Esophagus (tissue), 2 donors: ENCODE results near the gene RFX7. TPM values are rescaled to one million over a fixed set of nuclear protein-coding genes. Genes with fewer than 3 reads are reported as not detected.
A peak's percentile ranks its signal among the peaks of the same experiment; 100 is the strongest.
"Not testable (repeated sequence)": the region's sequence is repeated elsewhere in the genome, so short reads cannot be mapped to it uniquely, and the experiment has no call there.

Source experiments
- H3K27ac ChIP-seq, 2 donors: one replicate each; pipeline ENCODE4 v1.5.1; 2013; ENCODE audit warnings: low read depth in 2 of 2, mild to moderate bottlenecking in 2 of 2, inconsistent platforms in 1 of 2, low read length in 1 of 2, moderate library complexity in 1 of 2
- H3K27me3 ChIP-seq, 2 donors: one replicate each; pipeline ENCODE4 v1.6.1; 2013; ENCODE audit warnings: low read length in 2 of 2, control low read depth in 1 of 2, mild to moderate bottlenecking in 1 of 2; ENCODE audit not compliant: insufficient read depth in 2 of 2, control insufficient read depth in 1 of 2
- H3K36me3 ChIP-seq, 2 donors: one replicate each; pipeline ENCODE4 v1.6.1; 2013; ENCODE audit warnings: low read length in 1 of 2; ENCODE audit not compliant: control insufficient read depth in 2 of 2, insufficient read depth in 2 of 2
- H3K4me1 ChIP-seq, 2 donors: one replicate each; pipeline ENCODE4 v1.6.1; 2013; ENCODE audit warnings: low read length in 1 of 2; ENCODE audit not compliant: control insufficient read depth in 2 of 2, insufficient read depth in 2 of 2
- H3K4me3 ChIP-seq, 2 donors: one replicate each; pipeline ENCODE4 v1.5.1; 2013; ENCODE audit warnings: low read length in 2 of 2, mild to moderate bottlenecking in 2 of 2, low read depth in 1 of 2, moderate library complexity in 1 of 2
- H3K9me3 ChIP-seq, 2 donors: one replicate each; pipeline ENCODE4 v1.6.1; 2013; ENCODE audit warnings: mild to moderate bottlenecking in 2 of 2, low read depth in 1 of 2, low read length in 1 of 2, moderate library complexity in 1 of 2; ENCODE audit not compliant: control insufficient read depth in 2 of 2, insufficient read depth in 1 of 2
- WGBS, 2 donors: extraction: QIAGEN DNeasy Blood & Tissue Kit; methylation state at CpG; one replicate each; pipeline ENCODE4 v1.1.7; 2013; 5-methylcytosine and 5-hydroxymethylcytosine counted together
- polyA plus RNA-seq, 2 donors: library from polyadenylated mRNA; stranded (reverse); fragments of 200-250 nt; gene quantifications; one replicate each; pipeline ENCODE4 v1.2.3, GENCODE V29; 2013
- donor health status: healthy with polysubstance abuse.
- donor health status: Bipolar disorder and iron deficiency.

The RFX7 gene
- polyA plus RNA-seq, 2 donors, result 1.9 TPM

DNA sequence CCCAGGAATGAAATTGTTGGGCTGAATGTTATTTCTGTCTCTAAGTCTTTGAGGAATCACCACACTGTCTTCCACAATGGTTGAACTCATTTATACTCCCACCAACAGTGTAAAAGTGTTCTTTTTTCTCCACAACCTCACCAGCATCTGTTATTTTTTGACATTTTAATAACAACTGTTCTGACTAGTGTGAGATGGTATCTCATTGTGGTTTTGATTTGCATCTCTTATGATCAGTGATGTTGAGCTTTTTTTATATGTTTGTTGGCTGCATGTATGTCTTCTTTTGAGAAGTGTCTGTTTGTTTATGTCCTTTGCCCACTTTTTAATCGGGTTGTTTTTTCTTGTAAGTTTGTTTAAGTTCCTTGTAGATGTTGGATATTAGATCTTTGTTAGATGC lies 13.6 kb upstream of the RFX7 start:
- H3K9me3 ChIP-seq, H3K4me3 ChIP-seq, H3K27ac ChIP-seq, H3K4me1 ChIP-seq, H3K27me3 ChIP-seq, H3K36me3 ChIP-seq: not testable (repeated sequence)
- WGBS, 2 donors, result 82 to 90% methylated on average over 1 of the region's 1 CpG

DNA sequence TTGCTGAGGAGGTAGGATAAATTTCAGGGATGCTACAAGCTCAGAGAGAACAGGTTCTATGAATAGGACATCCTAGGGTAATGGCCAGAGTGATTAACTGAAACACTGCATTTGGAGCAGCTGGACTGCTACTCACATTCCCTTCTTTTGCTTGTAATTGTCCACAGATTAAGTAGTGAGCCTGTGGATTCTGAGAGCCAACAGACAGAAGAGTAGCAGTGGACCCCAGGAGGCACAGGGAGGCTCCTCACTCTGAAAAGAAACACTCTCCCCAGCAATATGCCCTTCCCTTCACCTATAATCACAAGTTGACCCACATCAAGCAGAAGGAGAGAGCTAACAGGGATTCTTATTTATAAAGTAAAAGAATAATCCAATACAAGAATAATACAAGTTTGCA lies 10.6 kb upstream of the RFX7 start:
- H3K4me1 ChIP-seq, result no peaks in the 10 kb centered on the region
- no peak overlapping the region for H3K27ac ChIP-seq
- no peaks in the 10 kb centered on the region for H3K9me3 ChIP-seq
- no peak overlapping the region for H3K4me3 ChIP-seq
- H3K27me3 ChIP-seq, result no peaks in the 10 kb centered on the region
- H3K36me3 ChIP-seq, result no peaks in the 10 kb centered on the region

DNA sequence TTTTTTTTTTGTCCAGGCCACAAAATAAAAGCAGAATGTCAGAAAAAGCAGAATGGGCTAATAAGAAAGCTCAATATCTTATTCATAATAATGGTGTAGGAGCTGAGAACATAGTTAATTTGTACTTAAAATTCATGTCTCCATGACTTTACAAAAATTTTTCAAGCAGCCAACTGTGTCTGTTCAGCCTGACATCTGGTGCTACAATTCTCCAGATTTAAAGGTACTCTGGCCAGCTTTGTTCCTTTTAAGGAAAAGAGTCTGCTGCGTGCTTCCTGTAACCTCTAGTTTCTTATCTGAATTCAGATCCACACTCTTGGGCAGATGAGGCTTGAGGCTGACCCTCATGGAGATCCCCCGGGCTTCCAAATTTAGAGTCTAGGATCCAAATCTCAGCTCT lies 8.7 kb upstream of the RFX7 start:
- Histone ChIP-seq H3K36me3 (no peaks in the 10 kb centered on the region), H3K27ac (no peak overlapping the region), H3K4me3 (no peak overlapping the region), H3K4me1 (no peaks in the 10 kb centered on the region), H3K9me3 (no peaks in the 10 kb centered on the region), H3K27me3 (no peaks in the 10 kb centered on the region)
- WGBS, 2 donors, result 58 to 68% methylated on average over 2 of the region's 2 CpGs

DNA sequence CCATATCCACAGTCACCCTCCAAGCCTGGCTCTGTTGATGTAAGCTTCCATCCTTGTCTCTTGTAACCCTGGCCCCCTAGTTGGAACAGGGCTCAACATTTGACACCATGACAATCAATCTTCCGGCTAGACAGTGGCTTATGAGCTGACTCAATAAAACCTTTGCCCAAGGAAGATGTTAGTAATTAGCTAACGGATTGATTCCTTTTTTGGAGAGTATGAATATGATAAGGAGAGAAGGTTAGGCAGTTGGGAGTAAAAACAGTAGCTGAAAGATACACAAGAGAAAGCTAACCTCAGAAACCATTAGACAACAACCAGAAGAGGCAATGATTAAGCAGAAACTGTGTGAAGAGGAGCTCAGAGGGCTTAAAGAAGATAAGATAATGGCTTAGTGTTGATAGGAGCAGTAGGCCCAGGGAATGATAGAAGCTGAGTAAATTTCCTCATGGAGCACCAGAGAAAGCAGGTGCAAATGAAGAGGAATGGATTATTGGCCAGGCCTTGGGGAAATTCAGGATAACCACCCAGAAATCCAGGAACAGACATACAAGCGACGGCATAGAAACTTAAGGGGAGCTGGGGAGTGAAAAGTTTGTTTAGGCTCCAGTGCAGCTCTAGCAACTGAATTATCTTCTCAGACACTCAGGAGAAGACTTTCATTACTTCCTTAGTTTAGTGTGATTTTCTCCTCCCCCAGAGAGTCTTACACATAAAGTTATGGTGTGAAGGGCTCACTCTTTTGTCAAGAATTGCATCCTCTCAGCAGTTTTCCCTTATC lies 7.8 kb upstream of the RFX7 start:
- Histone ChIP-seq H3K4me1 (no peaks in the 10 kb centered on the region), H3K27me3 (no peaks in the 10 kb centered on the region), H3K27ac (no peak overlapping the region), H3K9me3 (no peaks in the 10 kb centered on the region), H3K36me3 (no peaks in the 10 kb centered on the region), H3K4me3 (no peak overlapping the region)
- 93 to 94% methylated on average over 4 of the region's 4 CpGs for WGBS, 2 donors

DNA sequence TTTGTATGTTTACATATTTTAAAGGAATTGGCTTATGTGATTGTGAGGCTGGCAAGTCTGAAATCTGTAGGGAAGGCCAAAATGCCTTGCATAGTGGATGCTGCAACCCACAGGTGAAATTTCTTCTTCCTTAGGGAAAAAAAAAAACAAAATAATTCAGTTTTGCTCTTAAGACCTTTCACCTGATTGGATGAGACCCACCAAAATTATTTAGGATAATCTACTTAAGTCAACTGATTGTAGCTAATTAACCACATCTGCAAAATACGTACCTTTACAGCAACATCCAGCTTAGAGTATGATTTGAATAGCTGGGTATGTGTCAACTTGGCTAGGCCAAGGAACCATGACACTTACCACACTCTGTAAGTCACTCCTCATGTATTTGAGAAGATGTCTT lies 6.9 kb upstream of the RFX7 start:
- H3K4me3 ChIP-seq, result no peak overlapping the region
- H3K36me3 ChIP-seq, result no peaks in the 10 kb centered on the region
- no peaks in the 10 kb centered on the region for H3K9me3 ChIP-seq
- no peak overlapping the region for H3K27ac ChIP-seq
- WGBS, 2 donors, result 92 to 99% methylated on average over 1 of the region's 1 CpG
- H3K27me3 ChIP-seq, result no peaks in the 10 kb centered on the region
- H3K4me1 ChIP-seq, result no peaks in the 10 kb centered on the region

DNA sequence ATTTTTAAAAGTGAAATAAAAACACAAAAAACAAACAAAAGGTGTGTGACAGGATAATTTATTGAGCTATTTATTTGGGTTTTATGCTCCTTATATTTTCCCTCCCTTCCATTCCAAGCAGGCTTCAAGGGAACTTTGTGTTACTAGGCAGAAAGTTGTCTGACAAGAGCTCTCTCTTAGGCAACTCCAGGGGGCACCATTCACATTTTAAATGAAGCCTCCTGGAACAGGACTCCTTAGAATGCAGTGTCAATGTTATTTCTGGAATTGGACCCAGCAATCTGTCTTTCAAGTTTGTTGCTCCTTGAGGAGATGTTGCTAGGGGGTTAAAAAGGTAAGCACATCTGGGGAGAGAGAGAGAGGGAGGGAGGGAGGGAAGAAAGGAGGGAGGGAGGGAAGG lies 5.4 kb upstream of the RFX7 start:
- Histone ChIP-seq H3K9me3 (no peaks in the 10 kb centered on the region), H3K4me3 (no peak overlapping the region), H3K36me3 (no peaks in the 10 kb centered on the region), H3K27ac (no peak overlapping the region), H3K4me1 (peaks cover 0 to 5% of the 10 kb centered on the region in 2 donors), H3K27me3 (no peaks in the 10 kb centered on the region)

DNA sequence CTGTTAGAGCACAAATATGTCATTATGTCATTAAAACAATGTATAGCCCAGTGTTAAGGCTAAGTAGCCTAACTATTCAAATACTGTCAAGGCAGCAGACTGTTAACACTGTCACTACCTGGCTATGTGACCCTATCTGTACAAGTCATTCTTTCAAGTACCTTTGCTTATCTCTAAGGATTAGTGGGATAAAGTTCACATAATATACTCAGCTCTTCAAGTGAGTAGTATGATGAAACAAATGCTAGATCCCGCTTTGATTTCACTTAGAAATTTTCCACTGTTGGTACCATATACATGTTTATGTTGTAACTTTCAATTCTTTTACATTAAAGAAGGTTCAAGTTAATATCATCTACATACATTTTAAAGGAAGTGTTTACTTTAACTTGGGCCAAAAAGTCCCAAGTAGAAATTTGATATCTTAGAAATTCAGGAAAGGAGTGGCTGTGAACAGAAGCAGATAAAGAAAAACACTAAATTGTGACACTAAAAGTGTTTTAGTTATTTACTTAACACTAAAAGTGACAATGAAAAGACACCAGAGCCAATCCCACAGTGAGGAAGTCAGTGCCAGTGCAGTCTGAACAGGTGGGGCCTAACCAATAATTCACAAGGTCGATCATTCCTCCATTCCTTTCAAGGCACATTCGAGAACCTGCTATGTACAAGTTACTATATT lies 4.8 kb upstream of the RFX7 start:
- 50 to 66% methylated on average over 3 of the region's 3 CpGs for WGBS, 2 donors
- Histone ChIP-seq H3K27ac (no peak overlapping the region), H3K27me3 (no peaks in the 10 kb centered on the region), H3K36me3 (no peaks in the 10 kb centered on the region), H3K9me3 (no peaks in the 10 kb centered on the region), H3K4me3 (no peak overlapping the region), H3K4me1 (peaks cover 0 to 5% of the 10 kb centered on the region in 2 donors)

DNA sequence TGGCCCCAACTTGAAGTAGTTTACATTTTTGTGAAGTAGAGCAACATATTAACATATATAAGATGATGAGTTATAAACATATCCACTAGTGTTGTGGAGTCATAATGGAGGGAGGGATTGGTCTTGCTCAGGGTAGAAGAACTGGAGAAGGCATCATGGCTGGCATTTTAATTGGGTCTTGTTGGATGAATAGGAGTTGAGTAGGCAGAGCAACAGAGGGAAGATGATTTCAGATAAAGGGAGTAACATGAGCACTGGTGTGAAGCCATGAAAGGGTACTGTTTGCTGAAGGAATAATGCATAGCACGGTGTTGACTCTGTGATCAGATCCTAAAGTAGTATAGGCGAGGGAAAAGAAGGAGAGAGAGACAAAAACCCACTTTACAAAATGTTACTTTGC lies 3.6 kb upstream of the RFX7 start:
- Histone ChIP-seq H3K4me3 (no peak overlapping the region), H3K27ac (no peak overlapping the region), H3K36me3 (no peaks in the 10 kb centered on the region), H3K4me1 (peaks cover 0 to 5% of the 10 kb centered on the region in 2 donors), H3K27me3 (no peaks in the 10 kb centered on the region), H3K9me3 (no peaks in the 10 kb centered on the region)
- 87 to 94% methylated on average over 2 of the region's 2 CpGs for WGBS, 2 donors

DNA sequence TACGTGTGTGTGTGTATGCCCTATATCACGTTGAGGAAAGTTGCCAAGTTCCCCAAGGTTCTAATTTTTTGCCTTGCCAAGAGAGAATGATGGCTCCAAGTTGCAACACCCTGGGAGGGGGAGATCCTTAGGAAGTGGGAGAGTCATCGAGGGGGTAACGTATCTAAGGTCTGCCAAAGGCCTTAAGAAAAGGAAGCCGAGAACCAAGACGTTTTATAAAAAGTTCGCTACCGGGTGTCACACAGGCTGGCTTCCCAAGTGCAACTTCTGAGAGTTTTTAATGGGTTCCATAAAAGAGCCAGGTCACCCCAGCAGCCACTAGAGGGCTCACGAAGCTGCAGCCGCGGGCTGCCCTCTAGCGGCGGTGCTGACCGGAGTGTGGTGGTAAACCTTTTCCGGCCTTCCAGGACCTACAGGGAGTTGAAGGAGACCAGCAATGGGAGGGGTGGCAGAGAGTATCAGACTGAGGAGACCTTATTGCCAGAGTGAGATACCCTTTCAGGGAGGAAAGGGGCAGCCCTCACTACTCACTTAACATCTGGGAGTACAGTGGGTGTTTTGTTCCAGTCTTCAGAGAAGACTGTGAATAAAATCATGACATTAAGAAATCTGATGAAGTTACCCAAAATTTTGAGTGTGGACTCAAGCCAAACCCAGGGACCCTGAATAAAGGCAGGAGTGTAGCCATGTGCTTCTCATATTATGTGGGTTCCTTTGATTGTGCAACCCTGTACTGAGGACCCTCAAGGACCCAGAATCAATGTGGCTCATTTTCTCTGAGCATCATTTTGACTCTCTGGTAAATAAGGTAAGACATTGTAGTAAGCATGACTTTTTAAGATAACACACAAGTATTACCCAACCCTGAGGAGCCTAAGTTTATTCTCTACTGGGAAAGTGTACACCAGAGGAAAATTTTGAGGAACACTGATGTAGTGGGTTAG lies 2.5 kb upstream of the RFX7 start:
- Histone ChIP-seq H3K9me3 (no peaks in the 10 kb centered on the region), H3K27ac (peak overlapping the region; percentile 69 to 75), H3K4me3 (peak overlapping the region; percentile 7 to 56), H3K4me1 (peaks cover 0 to 5% of the 10 kb centered on the region in 2 donors), H3K27me3 (no peaks in the 10 kb centered on the region), H3K36me3 (no peaks in the 10 kb centered on the region)
- WGBS, 2 donors, result 1 to 4% methylated on average over 15 of the region's 15 CpGs
